Endodermal cell (in vitro differentiated cells): ENCODE data around the gene LDOC1. TPM values are rescaled to one million over a fixed set of nuclear protein-coding genes. Genes with fewer than 3 reads are reported as not detected.

Source experiments
- DNase-seq: peaks from one replicate; pipeline ENCODE4 v3.0.0-alpha.2; 2017
- H3K27ac ChIP-seq: 2 replicates; pipeline ENCODE4 v1.5.1; 2013; ENCODE audit warnings: mild to moderate bottlenecking, low read depth, low read length, moderate library complexity
- H3K27me3 ChIP-seq: 2 replicates; pipeline ENCODE4 v1.6.1; 2013; ENCODE audit warnings: mild to moderate bottlenecking, low read length, moderate library complexity; ENCODE audit not compliant: insufficient read depth, control insufficient read depth, poor library complexity, severe bottlenecking
- H3K36me3 ChIP-seq: 2 replicates; pipeline ENCODE4 v1.7.0; 2013; ENCODE audit warnings: mild to moderate bottlenecking, low read length, moderate library complexity; ENCODE audit not compliant: control insufficient read depth, insufficient read depth
- H3K4me1 ChIP-seq: one replicate; pipeline ENCODE4 v1.7.0; 2013; ENCODE audit warnings: low read length; ENCODE audit not compliant: control insufficient read depth, insufficient read depth
- H3K4me3 ChIP-seq: 2 replicates; pipeline ENCODE4 v1.5.1; 2013; ENCODE audit warnings: mild to moderate bottlenecking, low read length, moderate library complexity
- H3K9ac ChIP-seq: 2 replicates; pipeline ENCODE4 v1.6.1; 2013; ENCODE audit warnings: mild to moderate bottlenecking, low read length, moderate library complexity; ENCODE audit not compliant: poor library complexity, severe bottlenecking; ENCODE audit errors: extremely low read depth
- H3K9me3 ChIP-seq: 2 replicates; pipeline ENCODE4 v1.6.1; 2013; ENCODE audit warnings: mild to moderate bottlenecking, low read length, moderate library complexity; ENCODE audit not compliant: control insufficient read depth
- H3K27ac Mint-ChIP-seq: 2 replicates; pipeline ENCODE4 v1.8.0; 2020; ENCODE audit warnings: mixed read lengths
- H3K27me3 Mint-ChIP-seq: 2 replicates; pipeline ENCODE4 v1.8.0; 2021; ENCODE audit warnings: mild to moderate bottlenecking, mixed read lengths; ENCODE audit not compliant: insufficient read depth
- H3K36me3 Mint-ChIP-seq: 2 replicates; pipeline ENCODE4 v1.8.0; 2020; ENCODE audit warnings: low read depth, mixed read lengths
- H3K4me1 Mint-ChIP-seq: 2 replicates; pipeline ENCODE4 v1.8.0; 2020; ENCODE audit warnings: mixed read lengths
- H3K4me3 Mint-ChIP-seq: 2 replicates; pipeline ENCODE4 v1.8.0; 2020; ENCODE audit warnings: mild to moderate bottlenecking, moderate library complexity, mixed read lengths
- H3K9me3 Mint-ChIP-seq: 2 replicates; pipeline ENCODE4 v1.8.0; 2020; ENCODE audit warnings: mild to moderate bottlenecking, mixed read lengths
- WGBS, 2 experiments: methylation state at CpG; one replicate each; pipeline versions ENCODE4 v1.1.5 to v1.1.7; 2013; ENCODE audit warnings: missing lambda C conversion rate in 2 of 2, mixed read lengths in 1 of 2; ENCODE audit not compliant: insufficient coverage in 1 of 2, insufficient read length in 1 of 2; 5-methylcytosine and 5-hydroxymethylcytosine counted together
- total RNA-seq, 2 donors: library from RNA; stranded (reverse); fragmentation: NEBNext Ultra II Directional in 1 of 2; extraction: Animal tissue kit (Norgen Biotek cat#: 25700) in 1 of 2; gene quantifications; 2 replicates in 1 of 2; 3 replicates in 1 of 2; pipeline ENCODE4 v1.2.1, GENCODE V29; 2021
- TF ChIP-seq, protein P1 (sequence below): fragments of 200-600 bp; sonication (generic); conservative IDR thresholded peaks from 2 replicates; pipeline ENCODE4 v1.5.0; 2021; ENCODE audit warnings: antibody characterized with exemption, mild to moderate bottlenecking

Gene LDOC1
- total RNA-seq, 2 donors from 2014 or later, result 60.6 to 71.0 TPM

DNA sequence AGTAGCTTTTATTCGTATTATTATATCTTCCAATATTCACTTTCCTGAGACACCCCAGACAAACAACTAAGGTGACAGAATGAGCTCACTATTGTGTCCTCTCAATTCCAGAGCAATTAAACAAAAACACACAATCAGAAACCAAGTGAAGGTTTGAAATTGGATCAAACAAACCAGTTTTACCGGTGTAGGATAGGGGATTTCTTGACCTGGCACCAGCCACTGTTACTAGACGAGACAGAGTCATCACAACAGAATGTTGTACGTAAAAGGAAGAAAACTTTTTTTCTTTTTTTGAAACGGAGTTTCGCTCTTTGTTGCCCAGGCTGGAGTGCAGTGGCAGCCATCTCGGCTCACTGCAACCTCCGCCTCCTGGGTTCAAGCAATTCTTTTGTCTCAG is 43.7 kb downstream of the LDOC1 start:
- no peaks in the 10 kb centered on the region for H3K4me1 Mint-ChIP-seq
- H3K9me3 ChIP-seq, result no peaks in the 10 kb centered on the region
- no peak for DNase-seq
- 97% methylated on average over 7 of the region's 8 CpGs; no CpG with 5 or more reads in 1 of the 2 experiments for WGBS, 2 experiments
- no peaks in the 10 kb centered on the region for H3K4me1 ChIP-seq
- no peak overlapping the region for H3K4me3 ChIP-seq
- H3K36me3 ChIP-seq, result no peaks in the 10 kb centered on the region
- H3K27me3 ChIP-seq, result no peaks in the 10 kb centered on the region
- TF ChIP-seq, protein P1, sequence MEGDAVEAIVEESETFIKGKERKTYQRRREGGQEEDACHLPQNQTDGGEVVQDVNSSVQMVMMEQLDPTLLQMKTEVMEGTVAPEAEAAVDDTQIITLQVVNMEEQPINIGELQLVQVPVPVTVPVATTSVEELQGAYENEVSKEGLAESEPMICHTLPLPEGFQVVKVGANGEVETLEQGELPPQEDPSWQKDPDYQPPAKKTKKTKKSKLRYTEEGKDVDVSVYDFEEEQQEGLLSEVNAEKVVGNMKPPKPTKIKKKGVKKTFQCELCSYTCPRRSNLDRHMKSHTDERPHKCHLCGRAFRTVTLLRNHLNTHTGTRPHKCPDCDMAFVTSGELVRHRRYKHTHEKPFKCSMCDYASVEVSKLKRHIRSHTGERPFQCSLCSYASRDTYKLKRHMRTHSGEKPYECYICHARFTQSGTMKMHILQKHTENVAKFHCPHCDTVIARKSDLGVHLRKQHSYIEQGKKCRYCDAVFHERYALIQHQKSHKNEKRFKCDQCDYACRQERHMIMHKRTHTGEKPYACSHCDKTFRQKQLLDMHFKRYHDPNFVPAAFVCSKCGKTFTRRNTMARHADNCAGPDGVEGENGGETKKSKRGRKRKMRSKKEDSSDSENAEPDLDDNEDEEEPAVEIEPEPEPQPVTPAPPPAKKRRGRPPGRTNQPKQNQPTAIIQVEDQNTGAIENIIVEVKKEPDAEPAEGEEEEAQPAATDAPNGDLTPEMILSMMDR, result no peak
- H3K9ac ChIP-seq, result no peak overlapping the region
- peaks cover 33% of the 10 kb centered on the region for H3K9me3 Mint-ChIP-seq
- no peaks in the 10 kb centered on the region for H3K27me3 Mint-ChIP-seq
- no peak overlapping the region for H3K4me3 Mint-ChIP-seq
- H3K27ac ChIP-seq, result no peak overlapping the region
- no peaks in the 10 kb centered on the region for H3K36me3 Mint-ChIP-seq
- no peak overlapping the region for H3K27ac Mint-ChIP-seq

DNA sequence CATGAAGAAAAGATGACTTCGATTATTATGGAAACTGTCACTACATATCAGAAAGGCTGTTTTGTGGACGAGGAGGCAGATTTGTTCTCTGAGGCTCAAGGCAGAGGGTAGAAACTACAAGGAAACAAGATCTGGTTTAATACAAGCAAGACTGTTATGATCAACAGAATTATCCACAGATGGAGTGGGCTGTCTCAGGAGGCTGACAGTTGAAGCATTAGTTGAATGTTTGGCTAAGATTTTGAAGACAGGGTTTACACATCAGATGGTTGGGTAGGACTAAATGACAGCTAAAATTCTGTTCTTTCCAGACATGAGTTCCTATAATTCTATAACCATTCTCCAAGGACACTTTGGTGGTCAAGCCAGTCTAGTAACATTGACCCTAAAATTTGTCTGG is 49.8 kb downstream of the LDOC1 start:
- Histone ChIP-seq H3K4me1 (no peaks in the 10 kb centered on the region), H3K9ac (no peak overlapping the region), H3K27ac (no peak overlapping the region), H3K9me3 (no peaks in the 10 kb centered on the region), H3K4me3 (no peak overlapping the region), H3K36me3 (no peaks in the 10 kb centered on the region), H3K27me3 (no peaks in the 10 kb centered on the region)
- Mint-ChIP-seq H3K36me3 (no peaks in the 10 kb centered on the region), H3K4me1 (no peaks in the 10 kb centered on the region), H3K27ac (no peak overlapping the region), H3K4me3 (no peak overlapping the region), H3K9me3 (peaks cover 34% of the 10 kb centered on the region), H3K27me3 (no peaks in the 10 kb centered on the region)
- DNase-seq, result no peak
- TF ChIP-seq, protein P1, result no peak
- 90% methylated on average over 2 of the region's 2 CpGs; no CpG with 5 or more reads in 1 of the 2 experiments for WGBS, 2 experiments

Other genes with a start within 250 kb of the LDOC1 start
- gene SPANXB1, start 174.5 kb downstream of the LDOC1 start, total RNA-seq, result not detected
- not detected for gene SPANXC, start 65.4 kb upstream of the LDOC1 start, total RNA-seq